Liver (tissue), 9 donors: ENCODE measurements around the gene MRPS23. TPM values are rescaled to one million over a fixed set of nuclear protein-coding genes. Genes with fewer than 3 reads are reported as not detected.
"Not testable (repeated sequence)": the region's sequence is repeated elsewhere in the genome, so short reads cannot be mapped to it uniquely, and the experiment has no call there.

ENCODE experiments used
- DNase-seq: peaks from one replicate; pipeline ENCODE4 v3.0.0-alpha.2; 2017; ENCODE audit warnings: low spot score
- H3K27ac ChIP-seq, 2 donors: one replicate each; pipeline ENCODE4 v1.7.0; 2013; ENCODE audit warnings: inconsistent platforms in 2 of 2, low read length in 2 of 2, control low read depth in 1 of 2, low read depth in 1 of 2, mild to moderate bottlenecking in 1 of 2
- H3K27me3 ChIP-seq, 4 donors: one replicate each; pipeline versions ENCODE4 v1.6.1 to v1.7.0; 2013; ENCODE audit warnings: low read length in 3 of 4, inconsistent platforms in 1 of 4, mild to moderate bottlenecking in 1 of 4, moderate library complexity in 1 of 4; ENCODE audit not compliant: control insufficient read depth in 4 of 4, insufficient read depth in 4 of 4
- H3K36me3 ChIP-seq, 4 donors: one replicate each; pipeline versions ENCODE4 v1.6.1 to v1.7.0; 2013; ENCODE audit warnings: low read length in 3 of 4, mild to moderate bottlenecking in 3 of 4, low read depth in 1 of 4, moderate library complexity in 1 of 4; ENCODE audit not compliant: control insufficient read depth in 4 of 4, insufficient read depth in 3 of 4
- H3K4me1 ChIP-seq, 4 donors: one replicate each; pipeline versions ENCODE4 v1.6.1 to v1.7.0; 2013; ENCODE audit warnings: low read length in 3 of 4, mild to moderate bottlenecking in 3 of 4, moderate library complexity in 1 of 4; ENCODE audit not compliant: control insufficient read depth in 4 of 4, insufficient read depth in 4 of 4
- H3K4me3 ChIP-seq, 3 donors: one replicate each; pipeline versions ENCODE4 v1.6.1 to v1.7.0; 2013; ENCODE audit warnings: low read length in 3 of 3, control low read depth in 1 of 3, low read depth in 1 of 3, mild to moderate bottlenecking in 1 of 3
- H3K9ac ChIP-seq, 2 donors: one replicate each; pipeline ENCODE4 v1.7.0; 2013; ENCODE audit warnings: low read length in 2 of 2, mild to moderate bottlenecking in 2 of 2, moderate library complexity in 2 of 2, control low read depth in 1 of 2, low read depth in 1 of 2
- H3K9me3 ChIP-seq, 4 donors: one replicate each; pipeline versions ENCODE4 v1.6.1 to v1.7.0; 2013; ENCODE audit warnings: low read length in 3 of 4; ENCODE audit not compliant: control insufficient read depth in 4 of 4
- CTCF ChIP-seq: fragments of 150-350 bp; IDR thresholded peaks from 2 replicates; pipeline ENCODE4 v1.5.1; 2017; ENCODE audit warnings: improper control_type of control experiment, low read depth, low read length; ENCODE audit not compliant: missing input control
- EGR1 ChIP-seq, 2 donors: IDR thresholded peaks; 2 replicates each; pipeline ENCODE4 v1.6.1; 2016 to 2018; ENCODE audit warnings: antibody characterized with exemption in 2 of 2, low read depth in 2 of 2
- FOXA1 ChIP-seq: IDR thresholded peaks from 2 replicates; pipeline ENCODE4 v1.6.1; 2016; ENCODE audit warnings: antibody characterized with exemption
- FOXA2 ChIP-seq: IDR thresholded peaks from 2 replicates; pipeline ENCODE4 v1.6.1; 2016; ENCODE audit warnings: antibody characterized with exemption
- HNF4G ChIP-seq: IDR thresholded peaks from 2 replicates; pipeline ENCODE4 v1.6.1; 2016; ENCODE audit warnings: antibody characterized with exemption
- JUND ChIP-seq, 2 donors: IDR thresholded peaks; 2 replicates each; pipeline ENCODE4 v1.6.1; 2016; ENCODE audit warnings: antibody characterized with exemption in 2 of 2
- NR2F2 ChIP-seq: IDR thresholded peaks from 2 replicates; pipeline ENCODE4 v1.6.1; 2016; ENCODE audit warnings: antibody characterized with exemption
- RAD21 ChIP-seq, 2 donors: IDR thresholded peaks; 2 replicates each; pipeline ENCODE4 v1.6.1; 2016; ENCODE audit warnings: antibody characterized with exemption in 2 of 2, mild to moderate bottlenecking in 2 of 2
- REST ChIP-seq: IDR thresholded peaks from 2 replicates; pipeline ENCODE4 v1.6.1; 2016; ENCODE audit warnings: antibody characterized with exemption, mild to moderate bottlenecking
- RXRA ChIP-seq, 2 donors: IDR thresholded peaks; 2 replicates each; pipeline ENCODE4 v1.6.1; 2017 to 2018; ENCODE audit warnings: antibody characterized with exemption in 2 of 2, mild to moderate bottlenecking in 1 of 2
- YY1 ChIP-seq: IDR thresholded peaks from 2 replicates; pipeline ENCODE4 v1.6.1; 2016; ENCODE audit warnings: antibody characterized with exemption, mild to moderate bottlenecking
- WGBS: extraction: QIAGEN DNeasy Blood & Tissue Kit; methylation state at CpG from one replicate; pipeline ENCODE4 v1.1.7; 2013; 5-methylcytosine and 5-hydroxymethylcytosine counted together
- polyA plus RNA-seq, 2 donors: library from polyadenylated mRNA; stranded (reverse) in 1 of 2; unstranded in 1 of 2; fragments of 200-250 nt in 1 of 2; fragments of >200 nt in 1 of 2; fragmentation: Nextera tagmentation in 1 of 2; extraction: Ambion mirVana in 1 of 2; gene quantifications; one replicate each; pipeline versions ENCODE4 v1.2.1 to v1.2.3, GENCODE V29; 2013 to 2015
- total RNA-seq, 2 donors: library from RNA; depleted of rRNA; stranded (reverse); fragments of >200 nt; gene quantifications; one replicate each; pipeline ENCODE4 v1.2.3, GENCODE V29; 2014
- TF ChIP-seq, protein P1 (sequence below): IDR thresholded peaks from 2 replicates; pipeline ENCODE4 v1.6.1; 2016; ENCODE audit warnings: antibody characterized with exemption
- TF ChIP-seq, protein P2 (sequence below): IDR thresholded peaks from 2 replicates; pipeline ENCODE4 v1.6.1; 2016; ENCODE audit warnings: antibody characterized with exemption
- donor health status: healthy.
- donor health status: healthy.
- donor health status: healthy.
- donor health status: healthy.
- donor health status: healthy.

Gene MRPS23
- total and polyA plus RNA-seq, 4 donors = 9.8 to 24.3 (median 16.9) TPM

DNA sequence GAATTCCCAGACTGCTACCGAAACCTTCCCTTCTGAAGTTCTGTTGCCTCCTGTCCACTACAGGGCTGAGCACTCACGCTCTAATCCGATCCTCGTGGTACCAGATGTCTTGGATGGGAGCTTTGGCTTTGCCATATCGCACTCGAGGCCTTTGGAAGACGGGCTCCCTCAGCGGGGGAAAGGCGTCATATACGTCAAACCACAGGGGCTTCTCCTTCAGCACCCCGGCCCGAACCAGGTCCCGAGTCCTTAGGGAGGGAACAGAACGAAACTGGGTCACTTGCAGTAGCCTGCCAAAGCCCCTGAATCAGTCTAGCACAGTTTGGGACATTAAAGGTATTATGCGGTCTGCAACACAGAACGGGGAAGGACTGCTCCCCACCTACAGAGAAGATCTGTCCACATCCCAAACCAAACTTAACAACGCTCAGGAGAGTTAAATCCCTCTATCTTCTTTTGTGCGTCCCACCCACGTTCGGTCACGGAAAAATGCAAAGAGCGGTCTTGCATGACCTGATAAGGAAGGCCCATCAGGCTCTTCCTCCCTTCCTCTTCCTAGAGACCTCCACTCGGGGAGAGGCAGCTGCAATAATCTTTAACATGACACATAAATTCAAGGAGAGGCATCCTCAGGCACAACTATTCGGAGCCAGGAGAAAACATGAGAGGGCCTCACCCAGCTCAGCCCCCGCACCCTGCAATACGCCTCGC, 526 bp downstream of the MRPS23 start:
- WGBS = 18% methylated on average over 27 of the region's 27 CpGs
- Histone ChIP-seq H3K9ac (peak overlapping the region; percentile 64 to 75), H3K36me3 (peaks cover 0 to 9% (median 2%) of the 10 kb centered on the region in 4 donors), H3K9me3 (no peaks in the 10 kb centered on the region), H3K4me3 (peak overlapping the region; percentile 85 to 98 (median 95)), H3K4me1 (peaks cover 8 to 27% (median 21%) of the 10 kb centered on the region in 4 donors), H3K27me3 (no peaks in the 10 kb centered on the region), H3K27ac (peak overlapping the region; percentile 19 to 93)
- TF ChIP-seq, protein P1, sequence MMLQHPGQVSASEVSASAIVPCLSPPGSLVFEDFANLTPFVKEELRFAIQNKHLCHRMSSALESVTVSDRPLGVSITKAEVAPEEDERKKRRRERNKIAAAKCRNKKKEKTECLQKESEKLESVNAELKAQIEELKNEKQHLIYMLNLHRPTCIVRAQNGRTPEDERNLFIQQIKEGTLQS = no peak
- TF ChIP-seq FOXA2 = no peak
- TF ChIP-seq NR2F2 = no peak
- DNase-seq = no peak

- Histone ChIP-seq H3K4me1 (peaks cover 7 to 19% (median 16%) of the 10 kb centered on the region in 4 donors), H3K36me3 (peaks cover 0 to 14% (median 2%) of the 10 kb centered on the region in 4 donors)
- not testable (repeated sequence) for H3K9ac ChIP-seq, H3K27me3 ChIP-seq, H3K9me3 ChIP-seq, DNase-seq, H3K4me3 ChIP-seq, H3K27ac ChIP-seq
- 94% methylated on average over 31 of the region's 32 CpGs for WGBS
Measured at GRCh38 chr17:57846056-57846945, 3.5 kb downstream of the MRPS23 start.

- Histone ChIP-seq H3K4me3 (no peak overlapping the region), H3K27ac (no peak overlapping the region), H3K4me1 (peaks cover 0 to 9% (median 8%) of the 10 kb centered on the region in 4 donors), H3K36me3 (peaks cover 6 to 33% (median 15%) of the 10 kb centered on the region in 4 donors), H3K27me3 (no peaks in the 10 kb centered on the region), H3K9me3 (no peaks in the 10 kb centered on the region), H3K9ac (no peak overlapping the region)
- TF ChIP-seq JUND (IDR thresholded peaks at IDR 0.05) = no peak
- no peak for TF ChIP-seq FOXA1
- no peak for TF ChIP-seq REST
- TF ChIP-seq EGR1 (IDR thresholded peaks at IDR 0.05; ENCODE audit: low read depth in 2 of 2) = no peak
- TF ChIP-seq, protein P1 = no peak
- TF ChIP-seq FOXA2 = no peak
- TF ChIP-seq NR2F2 = no peak
- TF ChIP-seq RXRA (IDR thresholded peaks at IDR 0.05) = no peak
- no peak for TF ChIP-seq YY1
- TF ChIP-seq, protein P2, sequence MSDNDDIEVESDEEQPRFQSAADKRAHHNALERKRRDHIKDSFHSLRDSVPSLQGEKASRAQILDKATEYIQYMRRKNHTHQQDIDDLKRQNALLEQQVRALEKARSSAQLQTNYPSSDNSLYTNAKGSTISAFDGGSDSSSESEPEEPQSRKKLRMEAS = no peak
- no peak for TF ChIP-seq HNF4G
- no peak for TF ChIP-seq RAD21 (IDR thresholded peaks at IDR 0.05)
- TF ChIP-seq CTCF = no peak
- no peak for DNase-seq
- 97% methylated on average over 1 of the region's 1 CpG for WGBS
Measured at GRCh38 chr17:57842280-57842679, 7.6 kb downstream of the MRPS23 start.
